HepG2 (cell line): ENCODE data around the gene HBEGF. TPM values are rescaled to one million over a fixed set of nuclear protein-coding genes. Genes with fewer than 3 reads are reported as not detected.

Experiments
- CSRNP2 ChIP-seq: sonication (generic); formaldehyde crosslinking; conservative IDR thresholded peaks from 2 replicates; pipeline ENCODE4 v1.8.0; 2022; ENCODE audit warnings: low read depth, missing genetic modification reagents
- ELF3 ChIP-seq: IDR thresholded peaks from 2 replicates; pipeline ENCODE4 v1.6.1; 2016; ENCODE audit warnings: missing genetic modification reagents, missing compliant biosample characterization
- GATAD2A ChIP-seq: IDR thresholded peaks from 2 replicates; pipeline ENCODE4 v1.6.1; 2016
- HDAC2 ChIP-seq: sonication (generic); formaldehyde crosslinking; IDR thresholded peaks from 2 replicates; pipeline ENCODE4 v1.4.0; 2020; ENCODE audit warnings: missing genetic modification reagents
- HNRNPH1 ChIP-seq: fragments of 200-400 bp; formaldehyde crosslinking; optimal IDR thresholded peaks from 2 replicates; pipeline ENCODE3; 2017; ENCODE audit warnings: mild to moderate bottlenecking, low read depth, low read length
- IKZF4 ChIP-seq: sonication (generic); formaldehyde crosslinking; IDR thresholded peaks from 2 replicates; pipeline ENCODE4 v1.5.1; 2020; ENCODE audit warnings: borderline replicate concordance, mild to moderate bottlenecking, low read depth, missing genetic modification reagents; ENCODE audit errors: not compliant biosample characterization
- JUND ChIP-seq: sonication (generic); formaldehyde crosslinking; IDR thresholded peaks from 2 replicates; pipeline ENCODE4 v1.8.0; 2022; ENCODE audit warnings: mild to moderate bottlenecking, missing genetic modification reagents
- KMT2B ChIP-seq: IDR thresholded peaks from 2 replicates; pipeline ENCODE4 v1.6.1; 2016; ENCODE audit warnings: missing genetic modification reagents, missing compliant biosample characterization
- MIXL1 ChIP-seq: IDR thresholded peaks from 2 replicates; pipeline ENCODE4 v1.6.1; 2016
- MTA3 ChIP-seq: sonication (generic); formaldehyde crosslinking; IDR thresholded peaks from 2 replicates; pipeline ENCODE4 v1.4.0; 2020; ENCODE audit warnings: missing genetic modification reagents
- MYPOP ChIP-seq: sonication (generic); formaldehyde crosslinking; IDR thresholded peaks from 2 replicates; pipeline ENCODE4 v1.8.1; 2023; ENCODE audit warnings: mild to moderate bottlenecking, moderate library complexity, missing genetic modification reagents
- YEATS2 ChIP-seq: sonication (generic); formaldehyde crosslinking; IDR thresholded peaks from 2 replicates; pipeline ENCODE4 v1.4.0; 2020; ENCODE audit warnings: missing genetic modification reagents, borderline replicate concordance
- ZMYM3 ChIP-seq: sonication (generic); formaldehyde crosslinking; IDR thresholded peaks from 2 replicates; pipeline ENCODE4 v1.5.1; 2020; ENCODE audit warnings: mild to moderate bottlenecking, missing genetic modification reagents
- ZNF318 ChIP-seq: sonication (generic); formaldehyde crosslinking; IDR thresholded peaks from 2 replicates; pipeline ENCODE4 v1.4.0; 2020; ENCODE audit warnings: mild to moderate bottlenecking, missing genetic modification reagents
- ZNF576 ChIP-seq: sonication (generic); formaldehyde crosslinking; IDR thresholded peaks from 2 replicates; pipeline ENCODE4 v1.4.0; 2020; ENCODE audit warnings: mild to moderate bottlenecking, missing genetic modification reagents
- ZNF580 ChIP-seq: IDR thresholded peaks from 2 replicates; pipeline ENCODE4 v1.6.1; 2016; ENCODE audit warnings: low read depth, borderline replicate concordance
- ZNF709 ChIP-seq: sonication (generic); formaldehyde crosslinking; IDR thresholded peaks from 2 replicates; pipeline ENCODE4 v1.5.0; 2020; ENCODE audit warnings: mild to moderate bottlenecking, missing genetic modification reagents
- ZNF781 ChIP-seq: sonication (generic); formaldehyde crosslinking; IDR thresholded peaks from 2 replicates; pipeline ENCODE4 v1.5.1; 2020; ENCODE audit warnings: borderline replicate concordance, mild to moderate bottlenecking, missing genetic modification reagents; ENCODE audit errors: not compliant biosample characterization
- ZSCAN20 ChIP-seq: sonication (generic); formaldehyde crosslinking; IDR thresholded peaks from 2 replicates; pipeline ENCODE4 v1.4.0; 2020; ENCODE audit warnings: missing genetic modification reagents, mild to moderate bottlenecking, borderline replicate concordance
- polyA plus RNA-seq, 8 experiments: library from polyadenylated mRNA; depleted of rRNA in 3 of 8; stranded (reverse) in 7 of 8; unstranded in 1 of 8; fragments of >200 nt; fragmentation: Illumina TruSeq in 4 of 8; extraction: Trizol in 4 of 8; gene quantifications; 2 replicates each; pipeline versions ENCODE4 v1.2.1 to v1.2.3, GENCODE V29; 2011 to 2016; ENCODE audit warnings: low read depth in 4 of 8, missing spikeins in 1 of 8, mixed read lengths in 1 of 8; ENCODE audit not compliant: insufficient read depth in 1 of 8
- total RNA-seq, 5 experiments: library from RNA; depleted of rRNA; stranded (reverse); fragments of >200 nt; fragmentation: Illumina TruSeq; extraction: Trizol; gene quantifications; 2 replicates each; pipeline ENCODE4 v1.2.3, GENCODE V29; 2016; ENCODE audit warnings: low read depth in 1 of 5

The HBEGF gene
- total and polyA plus RNA-seq, 2 of the 13 experiments (the other 11 are each of a cell fraction or from before 2014, with no cell fraction given), result 1.7 to 5.0 TPM

GRCh38 chr5:140357726-140358093 is 11.3 kb upstream of the HBEGF start (continued):
- no peak for TF ChIP-seq MYPOP (CRISPR knock-in tag)
- peak; percentile 55; the same call in 1 of the 2 replicates for TF ChIP-seq ELF3 (CRISPR knock-in tag)
- 0 out of 2 replicates have a peak, but pooled peaks have one; percentile 36 for TF ChIP-seq YEATS2
- TF ChIP-seq GATAD2A (CRISPR knock-in tag), result peak; percentile 55
- peak; percentile 54; the same call in 1 of the 2 replicates for TF ChIP-seq MIXL1 (CRISPR knock-in tag)
- no peak for TF ChIP-seq HNRNPH1
- TF ChIP-seq JUND, result peak; percentile 67; the same call in 1 of the 2 replicates
- no peak for TF ChIP-seq ZNF576
- TF ChIP-seq ZNF709 (CRISPR knock-in tag), result 0 out of 2 replicates have a peak, but pooled peaks have one; percentile 35
- peak; percentile 72 for TF ChIP-seq HDAC2 (CRISPR knock-in tag)
- TF ChIP-seq ZNF781 (CRISPR knock-in tag), result peak; percentile 39
- peak; percentile 33; the same call in 1 of the 2 replicates for TF ChIP-seq KMT2B (CRISPR knock-in tag)
- no peak for TF ChIP-seq MTA3
- TF ChIP-seq CSRNP2, result no peak
- TF ChIP-seq ZNF318, result no peak
- TF ChIP-seq IKZF4 (CRISPR knock-in tag), result no peak
- TF ChIP-seq ZSCAN20, result no peak
- TF ChIP-seq ZMYM3 (CRISPR knock-in tag), result peak; percentile 86
- TF ChIP-seq ZNF580 (CRISPR knock-in tag), result peak; percentile 48; the same call in 1 of the 2 replicates
